IPS-NIHi11 (cell line): Measurements from ENCODE around the gene RNASE9.
"Not testable (repeated sequence)": the region's sequence is repeated elsewhere in the genome, so short reads cannot be mapped to it uniquely, and the experiment has no call there.

Experiments
- DNase-seq: peaks from one replicate; pipeline ENCODE4 v3.0.0; 2012; ENCODE audit warnings: mixed read lengths, low spot score

Gene RNASE9

DNA sequence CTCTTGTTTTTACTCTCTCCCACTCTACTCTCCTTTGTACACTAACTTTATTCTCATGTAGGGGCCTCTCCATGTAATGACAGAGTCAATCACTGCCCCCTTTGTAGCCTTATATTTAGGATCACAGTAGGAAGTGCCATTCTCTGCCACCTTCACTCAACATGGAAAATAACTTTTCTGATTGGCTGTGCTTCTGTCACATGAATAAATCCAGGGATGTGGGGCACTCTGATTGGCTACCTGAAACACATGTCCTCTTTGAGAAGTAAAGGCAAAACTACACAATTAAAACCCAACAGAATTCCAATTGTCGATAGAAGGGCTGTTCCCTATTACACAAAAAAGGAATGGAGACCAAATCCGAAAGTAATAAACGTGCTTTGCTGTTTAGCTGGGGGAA, at the start of gene RNASE9:
TSS of gene RNASE9 (minus strand) at position 87 of the 400 bp plus-strand sequence.
- no peak for DNase-seq

DNA sequence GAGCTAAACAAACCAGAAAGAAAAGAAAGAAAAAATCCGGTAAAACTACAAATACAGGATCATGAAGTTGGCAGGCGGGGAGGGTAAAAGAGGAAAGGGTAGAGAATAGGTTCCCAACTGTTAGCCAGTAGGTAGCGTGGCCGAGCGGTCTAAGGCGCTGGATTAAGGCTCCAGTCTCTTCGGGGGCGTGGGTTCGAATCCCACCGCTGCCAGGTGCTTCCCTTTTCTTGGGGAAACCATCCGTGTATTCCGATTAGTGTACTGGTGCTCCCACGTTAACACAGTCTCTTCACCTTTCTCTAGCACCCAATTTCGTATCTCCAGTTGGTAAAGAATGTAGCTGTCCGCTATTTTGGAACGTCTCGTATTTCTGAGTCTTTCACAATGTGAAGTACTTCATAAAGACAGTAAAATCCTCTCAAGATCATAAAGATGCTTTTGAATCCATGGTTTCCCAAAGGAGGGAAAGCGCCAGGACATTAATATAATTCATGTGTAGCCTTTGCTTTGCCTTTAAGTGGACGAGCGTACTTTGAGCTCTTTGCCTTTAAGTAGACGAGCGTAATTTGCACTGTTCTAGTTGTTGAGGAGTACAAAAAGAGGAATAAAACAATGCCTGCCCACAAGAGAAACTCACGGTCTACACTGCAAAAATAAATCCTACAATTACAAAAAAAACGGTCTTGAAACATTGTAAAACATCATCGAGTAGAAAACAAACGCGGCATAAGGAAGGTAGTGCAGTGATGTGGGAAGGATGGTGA, 49.3 kb upstream of the RNASE9 start:
- peak; percentile 62 for DNase-seq

DNA sequence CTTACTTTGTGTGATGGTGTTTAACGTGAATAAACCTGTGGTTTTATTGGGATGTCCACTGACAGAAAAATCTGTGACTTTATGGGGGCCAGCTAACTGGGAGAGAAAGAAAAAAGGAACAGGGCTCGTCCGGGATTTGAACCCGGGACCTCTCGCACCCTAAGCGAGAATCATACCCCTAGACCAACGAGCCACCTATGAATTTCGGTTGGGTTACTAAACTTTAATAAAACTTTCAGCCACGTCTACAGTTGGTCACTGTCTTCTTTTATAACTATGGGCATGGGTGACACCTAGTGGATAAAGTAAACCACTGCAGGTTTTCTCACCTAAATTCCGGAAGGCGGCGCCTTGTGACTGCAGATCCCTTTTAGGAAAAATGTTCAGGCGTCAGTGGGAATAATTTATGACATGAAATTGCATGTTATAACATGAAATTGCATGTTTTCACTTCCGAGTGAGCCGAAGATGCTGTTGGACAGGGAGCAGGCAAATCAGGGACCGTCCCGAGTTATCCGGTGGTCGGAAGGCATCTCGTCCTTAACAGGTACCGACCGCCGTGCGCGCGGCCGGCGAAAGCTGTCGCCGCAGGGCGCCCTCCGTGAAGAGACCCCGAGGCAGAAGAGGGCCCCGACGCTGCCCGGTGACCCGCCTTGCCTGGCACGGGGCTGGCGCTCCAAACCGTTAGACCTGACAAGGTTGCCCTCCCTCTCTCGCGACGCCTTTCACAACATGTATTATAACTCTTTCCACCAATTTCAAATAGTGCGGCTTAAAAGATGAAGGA, 48.6 kb upstream of the RNASE9 start:
- DNase-seq: peak; percentile 69

DNA sequence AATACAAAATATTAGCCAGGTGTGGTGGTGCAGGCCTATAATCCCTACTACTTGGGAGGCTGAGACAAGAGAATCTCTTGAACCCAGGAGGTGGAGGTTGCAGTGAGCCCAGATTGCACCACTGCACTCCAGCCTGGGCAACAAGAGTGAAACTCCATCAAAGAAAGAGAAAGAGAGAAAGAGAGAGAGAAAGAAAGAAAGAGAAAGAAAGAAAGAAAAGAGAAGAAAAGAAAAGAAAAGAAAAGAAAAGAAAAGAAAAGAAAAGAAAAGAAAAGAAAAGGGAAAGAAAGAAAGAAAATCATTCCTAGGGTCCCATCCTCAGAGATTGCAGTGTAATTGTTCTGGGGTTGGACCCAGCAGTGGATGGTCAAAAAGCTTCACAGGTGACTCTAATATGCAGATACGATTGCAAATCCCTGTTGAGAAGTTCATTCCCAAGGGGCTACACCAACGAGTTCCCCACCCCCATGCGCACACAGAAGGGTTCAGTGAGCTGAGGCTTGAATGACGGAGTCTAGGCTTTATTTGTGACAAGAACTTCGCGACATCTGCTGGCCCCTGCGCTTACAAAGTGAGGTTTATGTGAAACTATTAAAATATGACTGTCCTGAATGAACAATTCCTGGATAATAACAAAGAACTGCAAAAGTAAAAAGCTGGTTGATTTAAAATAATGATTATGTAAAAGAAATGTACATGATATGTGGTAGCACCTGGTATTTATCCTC, 47.7 kb upstream of the RNASE9 start:
- DNase-seq: no peak

DNA sequence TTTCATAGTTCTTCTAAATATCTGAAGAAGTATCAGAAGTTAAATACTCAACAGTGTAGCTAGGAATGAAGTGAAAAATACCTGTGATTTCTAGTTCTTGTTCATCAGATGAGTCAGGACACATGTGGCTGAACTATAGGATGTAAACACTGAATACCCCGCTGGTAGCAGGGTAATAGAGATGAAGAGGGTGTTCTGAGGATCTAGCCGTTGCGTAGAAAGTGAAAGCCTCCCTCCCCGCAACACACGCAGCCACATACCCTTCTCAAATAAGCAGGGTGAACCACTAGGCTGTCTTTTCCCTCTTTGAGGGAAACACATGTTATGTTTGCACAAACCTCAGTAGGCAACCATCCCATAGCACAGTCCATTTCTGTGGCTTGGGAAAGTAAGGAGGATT, 46.8 kb upstream of the RNASE9 start:
- DNase-seq: no peak

DNA sequence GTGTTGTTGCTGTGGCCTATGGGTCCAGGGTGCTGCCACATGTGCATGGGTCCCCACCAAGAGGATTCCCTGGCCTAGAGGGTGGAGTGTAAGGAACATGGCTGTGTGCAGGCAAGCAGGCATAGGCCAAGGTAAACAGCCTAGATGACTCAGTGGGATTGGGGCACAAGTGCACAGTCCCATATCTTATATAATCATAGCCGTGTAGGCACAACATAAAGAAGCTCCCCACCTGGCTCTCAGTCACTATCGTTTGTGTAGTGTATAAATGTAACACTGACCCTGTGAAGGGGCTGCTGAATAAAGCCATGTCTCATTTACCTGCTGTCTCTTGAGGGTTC, 46.0 kb upstream of the RNASE9 start:
- DNase-seq: no peak

DNA sequence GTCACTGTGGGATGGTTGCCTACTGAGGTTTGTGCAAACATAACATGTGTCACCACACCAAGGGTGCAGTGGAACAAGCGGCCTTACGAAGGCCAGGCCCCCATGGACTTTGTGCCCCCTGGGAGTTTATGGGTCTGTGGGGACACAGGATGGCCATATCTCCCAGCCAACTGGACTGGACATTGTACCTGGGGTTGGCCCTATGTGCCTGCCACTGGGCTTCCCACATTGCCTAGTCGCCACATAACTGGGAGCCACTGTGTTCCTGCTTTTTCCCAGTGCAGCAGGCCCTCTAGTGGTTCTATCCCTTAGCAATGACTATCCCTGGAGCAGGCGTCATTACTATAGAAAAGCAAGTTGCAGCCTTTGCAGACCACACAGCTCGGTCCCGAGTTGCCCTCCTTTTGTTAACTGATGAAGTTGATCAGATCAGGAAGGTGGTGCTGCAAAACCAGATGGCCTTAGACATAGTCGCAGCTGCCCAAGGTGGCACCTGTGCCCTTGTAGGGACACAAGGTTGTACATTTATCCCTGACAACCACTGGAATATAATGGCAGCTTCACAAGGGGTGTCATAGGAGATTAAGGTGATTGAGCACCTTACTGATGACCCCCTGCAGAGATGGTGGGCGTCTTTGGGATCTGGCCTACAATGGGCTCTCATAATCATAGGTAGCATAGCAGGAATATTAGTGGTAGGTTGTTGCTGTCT, 45.5 kb upstream of the RNASE9 start:
- peak; percentile 80 for DNase-seq

DNA sequence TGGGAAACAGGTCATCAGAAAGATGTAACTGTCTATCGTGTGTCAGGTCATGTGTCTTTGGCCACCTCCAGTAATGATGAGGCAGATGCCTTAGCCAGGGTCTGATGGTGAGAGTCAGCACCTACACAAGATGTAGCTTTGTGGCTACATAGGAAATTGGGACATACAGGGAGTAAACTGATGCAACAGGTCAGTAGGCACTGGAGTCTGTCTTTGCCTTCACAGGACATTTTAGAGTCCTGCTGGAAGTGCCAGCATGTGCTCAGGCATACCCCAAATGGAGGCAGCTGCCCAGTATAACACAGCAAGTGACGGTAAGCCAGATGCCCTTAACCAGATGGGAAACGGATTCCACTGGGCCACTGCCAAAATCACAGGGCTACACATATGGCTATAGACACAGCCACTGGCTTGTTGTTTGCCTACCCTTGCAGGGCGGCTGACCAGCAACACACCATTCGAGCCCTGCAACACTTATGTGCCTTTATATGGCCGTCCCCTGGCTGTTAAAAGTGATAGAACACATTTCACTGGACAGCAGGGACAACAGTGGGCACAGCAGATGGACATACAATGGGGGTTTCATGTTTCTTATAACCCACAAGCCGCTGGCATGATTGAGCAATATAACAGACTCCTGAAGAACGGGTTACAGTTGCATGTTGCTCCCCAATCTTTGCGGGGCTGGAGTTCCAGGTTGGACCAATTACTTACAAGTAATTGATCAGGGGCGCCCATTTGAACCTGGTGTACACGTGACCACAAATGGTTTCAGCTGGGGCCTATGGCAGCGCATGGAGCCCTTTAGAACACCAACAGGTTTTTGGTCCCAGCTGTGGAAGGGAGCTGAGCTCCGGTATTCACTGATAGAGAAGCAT, 43.2 kb upstream of the RNASE9 start:
- DNase-seq: no peak

DNA sequence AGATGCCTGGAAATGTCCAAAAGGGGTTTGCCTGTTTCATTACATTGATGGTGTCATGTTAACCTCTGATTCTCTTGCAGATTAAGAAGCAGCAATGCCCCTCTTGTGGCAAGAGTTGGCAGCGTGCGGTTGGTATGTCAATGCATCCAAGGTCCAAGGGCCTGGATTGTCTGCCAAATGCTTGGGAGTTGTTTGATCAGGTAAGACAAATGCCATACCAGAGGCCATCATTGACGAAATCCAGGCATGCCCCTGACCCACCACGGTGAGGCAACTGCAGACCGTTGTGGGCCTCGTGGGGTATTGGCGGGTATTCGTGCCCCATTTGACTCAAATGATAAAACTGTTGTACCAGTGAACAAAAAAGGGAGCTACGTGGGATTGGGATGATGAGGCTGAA, 41.7 kb upstream of the RNASE9 start:
- DNase-seq: no peak

DNA sequence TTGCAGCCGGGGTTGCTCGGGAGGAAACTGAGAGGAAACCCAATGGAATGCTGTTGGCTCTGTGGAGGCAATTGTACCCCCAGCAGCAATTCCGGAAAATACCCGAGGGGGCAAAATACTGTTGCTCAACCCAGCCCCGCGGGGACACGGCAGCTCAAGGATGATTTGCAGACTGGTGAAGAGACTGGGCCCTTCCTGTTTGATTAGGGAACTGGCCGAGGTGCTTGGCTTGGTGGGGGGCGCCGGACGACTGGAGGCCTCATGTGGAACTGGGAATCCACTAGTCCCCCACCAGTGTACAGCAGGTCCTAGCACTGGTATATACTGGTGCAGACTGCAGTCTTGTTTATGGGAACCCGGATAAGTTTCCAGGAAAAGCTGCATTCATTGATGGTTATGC, 40.7 kb upstream of the RNASE9 start:
- DNase-seq: no peak

DNA sequence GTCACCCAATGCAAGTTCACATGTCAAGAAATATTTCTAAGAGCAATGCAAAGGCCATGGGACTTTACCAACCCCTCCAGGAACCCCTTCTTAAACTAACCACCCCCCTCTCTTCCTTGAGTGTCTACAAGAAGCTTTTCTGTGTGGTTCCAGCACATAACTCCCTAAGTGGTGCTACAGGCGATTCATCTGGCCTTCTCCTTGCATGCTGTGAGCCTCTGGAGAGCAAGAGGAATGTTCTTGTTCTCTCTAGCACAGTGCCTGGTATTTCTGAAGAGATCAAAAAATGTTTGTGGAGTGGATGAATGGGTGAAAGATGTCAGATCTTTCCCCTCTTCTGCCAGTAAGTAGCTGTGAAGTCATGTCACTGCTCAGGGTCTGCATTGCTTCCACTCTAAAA, 36.3 kb upstream of the RNASE9 start:
- DNase-seq: no peak

DNA sequence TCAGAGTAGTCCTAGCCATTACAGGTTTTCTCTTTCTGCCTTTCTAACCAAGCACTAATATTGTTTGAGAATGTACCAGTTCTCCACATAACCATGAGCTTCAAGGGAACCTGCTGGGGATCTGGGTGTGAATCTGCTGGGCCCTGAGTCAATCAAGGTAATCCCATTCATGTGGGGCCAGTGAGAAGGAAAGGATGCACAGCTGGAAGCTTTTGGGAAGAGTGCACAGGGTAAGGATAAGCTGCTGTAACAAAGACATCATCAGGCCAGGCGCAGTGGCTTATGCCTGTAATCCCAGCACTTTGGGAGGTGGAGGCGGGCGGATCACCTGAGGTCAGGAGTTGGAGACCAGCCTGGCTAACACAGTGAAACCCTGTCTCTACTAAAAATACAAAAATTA, 34.9 kb upstream of the RNASE9 start:
- not testable (repeated sequence) for DNase-seq

DNA sequence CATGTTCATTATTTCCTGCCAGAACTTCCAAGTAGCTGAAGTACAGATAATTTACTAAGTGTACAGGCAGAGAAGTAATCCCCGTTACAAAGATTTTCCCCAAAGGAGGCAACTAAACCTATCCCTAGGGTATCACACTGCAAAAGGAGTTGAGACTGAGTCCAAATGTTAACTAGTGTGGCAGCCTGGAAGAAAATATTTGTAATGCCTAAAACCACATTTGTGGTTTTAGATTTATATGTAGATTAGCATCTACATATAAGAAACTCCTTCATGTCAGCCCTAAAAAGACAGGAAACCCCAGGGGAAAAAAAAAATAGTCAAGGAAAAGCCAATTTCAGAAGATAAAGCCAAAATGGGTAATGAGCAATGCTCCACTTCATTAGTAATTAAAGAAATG, 31.7 kb upstream of the RNASE9 start:
- no peak for DNase-seq

DNA sequence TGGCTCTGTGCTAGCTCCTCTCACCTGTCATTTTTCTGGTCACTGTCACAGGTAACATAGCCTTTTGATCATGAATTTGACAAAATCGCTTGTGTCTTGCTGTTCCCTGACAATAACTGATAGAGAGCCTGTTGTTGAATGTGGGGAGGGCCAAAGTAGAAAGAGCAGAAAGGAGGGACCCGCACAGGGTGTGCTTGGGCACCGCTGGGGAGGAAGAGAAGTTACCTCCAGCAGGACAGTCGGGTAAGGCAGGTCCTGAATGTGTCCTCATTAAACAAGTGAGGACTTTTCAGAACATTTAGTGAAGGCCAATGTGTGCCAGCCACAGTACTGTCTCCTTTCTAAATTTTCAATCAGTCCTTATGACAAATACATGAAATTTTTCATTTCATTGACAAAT, 30.4 kb upstream of the RNASE9 start, which contains the start of gene RNASE12:
TSS of gene RNASE12 (minus strand) at position 142 of the 400 bp plus-strand sequence. CDS start 653 bp downstream, outside the sequence.
- no peak for DNase-seq

DNA sequence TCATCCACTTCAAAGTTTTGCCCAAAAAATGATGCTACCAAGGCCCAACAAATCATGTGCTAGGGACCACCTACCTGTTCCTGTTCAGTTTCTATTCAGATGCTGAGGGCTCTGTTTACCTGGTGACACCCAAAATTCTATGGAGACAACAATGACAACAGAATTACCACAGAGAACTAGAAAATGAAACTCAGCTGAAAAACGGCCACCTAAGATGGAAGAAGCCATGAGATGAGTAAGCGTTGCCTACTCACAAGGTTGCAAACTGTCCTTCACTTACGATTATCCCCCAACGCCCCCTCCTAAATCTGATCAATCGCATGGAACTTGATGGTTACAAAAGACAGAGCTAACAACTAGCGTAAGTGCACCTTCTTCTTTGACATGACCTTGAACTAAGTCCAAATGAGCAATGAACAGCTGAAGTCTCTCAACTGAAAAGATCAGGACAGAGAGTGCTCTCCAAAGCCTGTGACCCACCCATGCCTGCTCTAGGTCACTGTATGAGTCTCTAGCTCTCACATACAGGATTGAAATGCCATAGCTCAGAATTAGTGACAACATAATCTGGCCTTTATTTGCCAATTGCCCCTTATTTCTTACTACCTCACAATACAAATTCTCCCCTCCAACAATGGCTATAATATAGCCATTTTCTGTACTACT, 26.8 kb upstream of the RNASE9 start, which contains the start of gene RNASE11:
TSS of gene RNASE11 (minus strand) at position 513 of the 666 bp plus-strand sequence.
- no peak for DNase-seq

DNA sequence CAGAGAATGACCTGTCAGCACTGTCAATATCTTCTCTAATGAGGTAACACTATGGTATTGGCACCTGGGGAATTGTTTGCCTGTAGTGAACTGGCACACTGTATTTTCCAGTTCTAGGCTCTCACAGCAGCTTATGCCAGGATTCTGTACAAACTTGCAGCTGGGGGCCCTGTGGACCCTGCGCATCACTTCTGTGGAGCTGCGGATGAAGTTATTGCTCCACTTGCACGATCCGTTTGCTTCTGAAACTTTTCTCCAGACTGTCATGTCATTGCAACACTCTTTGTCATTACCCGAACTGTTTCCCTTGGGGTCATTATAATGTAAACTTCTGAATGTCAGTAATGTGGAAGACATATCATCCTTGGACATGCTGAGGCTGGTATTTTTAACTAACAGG, 23.1 kb upstream of the RNASE9 start:
- no peak for DNase-seq

DNA sequence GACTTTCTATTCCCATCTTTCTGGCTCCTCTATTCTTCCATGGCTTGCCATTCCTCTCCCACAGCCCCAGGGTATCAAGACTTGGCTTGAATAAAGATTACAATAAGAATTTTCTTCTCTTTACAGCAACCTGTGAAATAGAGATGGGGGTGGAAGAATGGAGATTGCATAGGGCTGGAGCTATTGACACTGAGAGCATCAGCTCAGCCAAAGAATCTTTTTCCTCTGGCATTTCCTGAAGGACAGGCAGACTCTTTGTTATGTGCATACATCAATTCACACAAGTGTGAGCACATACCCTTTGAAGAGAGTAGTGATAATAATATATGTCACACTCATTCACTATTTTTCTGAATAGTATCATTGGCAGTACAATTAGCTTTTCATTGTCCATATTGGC, 22.3 kb upstream of the RNASE9 start:
- no peak for DNase-seq

DNA sequence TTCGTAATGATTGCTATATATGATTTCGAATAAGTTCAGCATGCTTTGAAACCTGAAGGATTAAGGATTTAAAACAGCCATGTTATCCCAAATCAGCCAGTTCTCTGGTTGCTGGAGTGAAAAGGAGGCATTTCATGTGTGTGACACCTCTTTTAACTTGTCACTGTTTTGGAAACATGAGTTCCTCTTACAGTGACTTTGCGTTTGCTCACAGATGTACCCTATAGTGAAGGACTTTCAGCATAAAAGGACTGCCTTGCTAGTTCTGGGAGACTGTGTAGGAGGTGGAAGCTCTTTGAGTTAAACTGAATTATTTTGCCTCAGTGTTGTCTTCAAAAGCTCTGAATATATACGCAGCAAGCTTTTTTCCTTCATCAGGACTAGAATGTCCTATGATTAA, 19.4 kb upstream of the RNASE9 start:
- DNase-seq: no peak

DNA sequence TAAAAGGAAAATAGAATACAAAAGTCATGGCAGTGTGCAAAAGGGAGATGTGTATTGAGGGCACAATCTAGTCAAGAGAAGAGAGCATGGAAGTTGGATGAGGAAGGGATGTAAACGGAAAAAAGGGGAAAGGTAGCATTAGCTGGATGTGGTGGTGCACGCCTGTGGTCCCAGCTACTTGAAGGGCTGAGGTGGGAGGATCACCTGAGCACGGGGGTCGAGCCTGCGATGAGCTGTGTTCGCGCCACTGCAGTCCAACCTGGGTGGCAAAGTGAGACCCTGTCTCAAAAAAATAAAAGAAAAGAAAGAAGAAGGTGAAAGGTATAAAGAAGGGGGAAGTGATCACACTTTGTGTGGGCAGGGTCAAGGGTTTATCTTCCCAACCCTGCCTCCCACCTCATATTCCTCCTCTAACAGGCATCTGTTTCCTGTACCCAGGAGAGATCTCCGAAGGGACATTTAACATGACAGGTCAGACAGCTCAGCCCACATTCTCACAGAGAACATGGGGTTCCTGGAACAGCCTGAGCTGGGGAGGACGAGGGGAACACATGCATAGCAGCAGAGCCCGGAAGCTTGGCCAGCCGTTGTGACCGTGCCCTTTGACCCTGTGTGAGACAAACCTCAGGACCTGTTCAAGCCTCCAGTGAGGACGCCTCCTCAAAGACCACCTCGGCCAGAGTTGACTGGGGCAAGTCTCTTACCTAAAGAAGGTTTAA, 18.1 kb upstream of the RNASE9 start:
- DNase-seq: no peak

DNA sequence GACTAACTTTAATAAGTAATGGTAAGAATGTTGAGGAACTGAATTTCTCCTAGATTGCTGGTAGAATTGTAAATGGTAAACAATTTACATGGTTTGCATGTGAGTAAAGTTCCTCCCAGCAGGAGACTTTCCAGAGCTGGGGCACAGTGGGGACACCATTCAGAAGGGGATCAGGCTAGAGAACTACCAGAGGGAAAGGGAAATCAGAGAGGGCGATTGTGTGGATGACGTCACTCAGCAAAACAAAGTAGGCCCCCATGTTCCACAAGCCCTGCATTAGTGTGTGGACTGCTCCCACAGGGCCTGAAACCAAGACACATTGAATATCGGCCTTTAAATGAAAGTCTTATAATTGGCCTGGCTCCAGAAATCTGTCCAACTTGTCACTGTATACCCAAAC, 17.5 kb upstream of the RNASE9 start:
- DNase-seq: peak; percentile 84
